Chondrocyte (in vitro differentiated cells): ENCODE data around the gene GNAI3. TPM values are rescaled to one million over a fixed set of nuclear protein-coding genes. Genes with fewer than 3 reads are reported as not detected.

Experiments used
- DNase-seq: peaks from one replicate; pipeline ENCODE4 v3.0.0; 2021; ENCODE audit warnings: mixed read lengths, low spot score
- H3K27ac Mint-ChIP-seq: one replicate; pipeline ENCODE4 v1.8.0; 2021; ENCODE audit warnings: mild to moderate bottlenecking, moderate library complexity, mixed read lengths; ENCODE audit not compliant: unreplicated experiment
- H3K27me3 Mint-ChIP-seq: 2 replicates; pipeline ENCODE4 v1.8.0; 2021; ENCODE audit warnings: low read depth, mixed read lengths
- H3K36me3 Mint-ChIP-seq: 2 replicates; pipeline ENCODE4 v1.8.0; 2021; ENCODE audit warnings: low read depth, mixed read lengths
- H3K4me1 Mint-ChIP-seq: 2 replicates; pipeline ENCODE4 v1.8.0; 2021; ENCODE audit warnings: low read depth, mild to moderate bottlenecking, mixed read lengths
- H3K4me3 Mint-ChIP-seq: one replicate; pipeline ENCODE4 v1.8.0; 2021; ENCODE audit warnings: mild to moderate bottlenecking, moderate library complexity, mixed read lengths; ENCODE audit not compliant: unreplicated experiment
- H3K9me3 Mint-ChIP-seq: 2 replicates; pipeline ENCODE4 v1.8.0; 2021; ENCODE audit warnings: low read depth, mixed read lengths
- CTCF ChIP-seq: fragments of 200-600 bp; sonication (generic); IDR thresholded peaks from 2 replicates; pipeline ENCODE4 v1.5.0; 2021; ENCODE audit warnings: antibody characterized with exemption, mild to moderate bottlenecking, moderate library complexity
- total RNA-seq: library from RNA; stranded (reverse); gene quantifications from 3 replicates; pipeline ENCODE4 v1.2.1, GENCODE V29; 2021

GNAI3 gene
- total RNA-seq, 1 donor from 2014 or later = 10.7 TPM

DNA sequence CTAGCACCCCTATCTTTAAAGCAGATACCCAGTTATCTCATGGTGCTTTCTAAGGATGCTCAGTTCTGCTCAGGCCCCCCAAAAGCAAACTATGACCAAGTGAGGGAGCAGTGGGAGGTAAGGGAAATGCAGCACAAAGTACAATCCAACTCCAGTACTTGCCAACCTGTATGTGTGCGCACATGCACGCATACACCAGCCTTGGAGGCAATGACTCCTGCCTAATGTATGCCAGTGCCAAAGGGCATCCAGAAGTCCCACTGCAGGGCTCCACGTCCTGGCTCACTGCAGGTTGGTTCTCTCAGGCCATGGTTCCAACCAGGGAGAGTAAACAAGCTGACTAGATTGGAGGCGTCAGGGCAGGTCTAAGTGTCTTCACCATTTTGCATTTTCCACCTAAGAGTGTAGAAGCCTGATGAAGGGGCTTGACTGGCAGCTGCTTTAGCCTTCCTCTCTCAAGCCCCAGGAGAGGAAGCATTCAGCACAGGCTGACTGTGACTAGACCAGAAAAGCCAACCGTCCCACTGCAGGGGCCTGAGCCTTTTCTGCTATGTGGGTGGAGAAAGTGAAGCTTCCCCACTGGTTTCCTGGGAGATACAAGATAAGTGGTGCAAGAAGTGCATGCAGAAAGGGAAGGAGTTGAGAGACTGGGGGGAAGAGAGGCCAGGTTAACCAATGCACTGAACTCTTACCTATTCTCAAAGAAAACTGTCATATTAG, 46.6 kb upstream of the GNAI3 start:
- no peak overlapping the region for H3K27ac Mint-ChIP-seq
- no peaks in the 10 kb centered on the region for H3K9me3 Mint-ChIP-seq
- no peaks in the 10 kb centered on the region for H3K36me3 Mint-ChIP-seq
- peaks cover 43% of the 10 kb centered on the region for H3K4me1 Mint-ChIP-seq
- TF ChIP-seq CTCF = no peak
- no peak overlapping the region for H3K4me3 Mint-ChIP-seq
- DNase-seq = no peak
- no peaks in the 10 kb centered on the region for H3K27me3 Mint-ChIP-seq

GRCh38 chr1:109502364-109502851, 46.0 kb upstream of the GNAI3 start:
- Mint-ChIP-seq H3K36me3 (no peaks in the 10 kb centered on the region), H3K4me1 (peaks cover 43% of the 10 kb centered on the region), H3K27me3 (no peaks in the 10 kb centered on the region), H3K27ac (no peak overlapping the region), H3K4me3 (no peak overlapping the region), H3K9me3 (no peaks in the 10 kb centered on the region)
- no peak for TF ChIP-seq CTCF
- DNase-seq = no peak

DNA sequence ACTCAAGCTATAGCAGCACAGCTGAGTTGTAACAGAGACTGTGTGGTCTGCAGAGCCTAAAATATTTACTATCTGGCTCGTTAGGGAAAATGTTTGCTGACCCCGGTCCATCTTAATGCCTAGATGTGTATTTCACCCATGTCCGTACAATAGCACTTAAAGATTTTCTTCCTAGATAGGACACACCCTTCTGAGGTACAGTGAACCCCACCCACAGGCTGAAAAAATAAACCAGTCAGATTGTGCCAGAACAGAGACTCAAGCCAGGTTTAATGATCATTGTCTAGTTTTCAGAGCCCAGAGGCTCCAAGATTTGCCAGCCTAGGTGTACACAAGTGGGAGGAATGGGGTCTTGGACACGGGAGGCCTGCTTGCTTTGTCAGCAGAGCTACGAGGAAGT, 44.5 kb upstream of the GNAI3 start:
- no peaks in the 10 kb centered on the region for H3K36me3 Mint-ChIP-seq

DNA sequence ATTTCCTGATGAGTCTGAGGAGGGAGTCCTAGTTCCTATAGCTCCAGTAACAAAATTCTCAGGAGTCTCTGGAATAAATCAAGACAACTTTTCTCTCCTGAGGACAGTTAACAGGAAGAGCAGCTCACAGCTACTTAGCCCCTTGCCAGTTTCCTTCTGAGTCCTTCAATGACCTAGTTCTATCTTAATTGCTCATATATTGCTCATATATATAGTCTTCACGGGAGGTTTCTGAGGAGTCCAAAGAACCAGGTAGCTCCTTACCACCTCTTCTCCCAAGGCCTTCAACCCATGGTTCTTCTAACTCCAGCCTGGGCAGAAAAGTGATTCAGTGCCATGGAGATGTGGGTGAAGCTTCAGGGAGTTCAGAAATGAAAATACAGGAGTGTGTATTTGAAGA, 43.4 kb upstream of the GNAI3 start:
- Mint-ChIP-seq H3K27ac (no peak overlapping the region), H3K4me1 (peaks cover 44% of the 10 kb centered on the region), H3K4me3 (no peak overlapping the region), H3K36me3 (no peaks in the 10 kb centered on the region), H3K9me3 (no peaks in the 10 kb centered on the region), H3K27me3 (no peaks in the 10 kb centered on the region)
- no peak for DNase-seq
- TF ChIP-seq CTCF = no peak

More for the DNA sequence above, 44.5 kb upstream of the GNAI3 start:
- TF ChIP-seq CTCF = no peak
- H3K27me3 Mint-ChIP-seq = no peaks in the 10 kb centered on the region
- no peak overlapping the region for H3K4me3 Mint-ChIP-seq
- no peak overlapping the region for H3K27ac Mint-ChIP-seq
- no peak for DNase-seq
- H3K9me3 Mint-ChIP-seq = no peaks in the 10 kb centered on the region
- H3K4me1 Mint-ChIP-seq = peaks cover 48% of the 10 kb centered on the region

- TF ChIP-seq CTCF = no peak
- DNase-seq = no peak
- Mint-ChIP-seq H3K4me3 (peak overlapping the region; percentile 76), H3K4me1 (peaks cover 20% of the 10 kb centered on the region), H3K9me3 (no peaks in the 10 kb centered on the region), H3K27ac (no peak overlapping the region), H3K36me3 (no peaks in the 10 kb centered on the region), H3K27me3 (peaks cover 5% of the 10 kb centered on the region)
Measured at GRCh38 chr1:109508001-109508872, 40.2 kb upstream of the GNAI3 start.
